ENCODE data around the gene INPP5K.
A peak's percentile ranks its signal among the peaks of the same experiment; 100 is the strongest.

The INPP5K gene

DNA sequence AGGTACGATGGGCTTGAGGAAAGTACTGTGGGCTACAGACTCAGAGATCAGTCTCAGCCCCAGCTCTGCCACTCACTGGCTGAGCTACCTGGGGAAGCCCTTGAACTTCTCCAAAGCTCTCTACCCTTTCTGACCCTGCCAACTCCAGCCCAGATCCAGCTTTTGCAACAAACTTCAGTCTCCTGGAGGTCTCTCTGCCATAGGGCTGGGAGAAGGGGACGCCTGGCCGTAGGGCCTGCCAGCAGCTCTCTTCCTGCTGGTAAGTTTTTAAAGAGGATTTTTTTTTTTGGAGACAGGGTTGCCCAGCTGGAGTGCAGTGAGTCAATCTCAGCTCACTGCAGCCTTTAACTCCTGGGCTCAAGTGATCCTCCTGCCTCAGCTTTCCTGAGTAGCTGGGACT is 11.5 kb downstream of the INPP5K start:
- no peak for DNase-seq

DNA sequence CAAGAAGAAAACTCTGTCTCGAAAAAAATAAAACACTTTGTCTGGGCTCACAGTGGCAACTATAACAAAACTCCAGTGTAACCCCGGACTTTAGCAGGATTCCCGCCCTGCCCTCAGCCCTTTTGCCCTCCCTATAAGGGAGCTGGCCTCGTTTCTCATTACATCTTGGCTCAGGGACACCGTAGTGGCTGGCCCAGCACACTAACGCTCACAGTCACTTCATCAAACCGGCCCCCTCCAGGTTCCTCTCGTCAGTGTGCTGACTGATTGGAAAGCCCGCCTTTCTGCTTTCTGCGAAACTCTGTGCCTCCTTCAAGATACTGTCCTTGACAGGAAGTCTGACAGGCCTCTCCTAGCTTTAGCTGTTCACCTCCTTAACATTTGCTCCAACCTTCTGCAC is 12.7 kb downstream of the INPP5K start:
- no peak for DNase-seq

DNA sequence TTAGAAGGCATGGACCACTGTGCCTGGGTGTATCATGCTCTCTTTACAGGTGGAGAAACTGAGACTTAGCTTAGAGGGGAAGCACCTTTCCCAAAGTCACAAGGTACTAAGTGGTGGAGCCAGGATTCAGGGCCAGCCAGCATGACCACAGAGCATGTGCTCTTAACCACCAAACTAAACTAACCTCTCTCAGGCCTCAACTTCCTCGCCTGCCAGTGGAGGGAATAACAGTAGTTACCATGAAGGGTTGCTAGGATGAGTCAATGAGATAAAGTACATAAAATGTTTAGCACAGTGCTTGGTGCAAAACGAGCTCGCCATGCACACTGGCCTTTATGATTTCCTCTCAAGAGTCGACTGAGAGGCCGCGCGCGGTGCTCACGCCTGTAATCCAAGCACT is 17.5 kb downstream of the INPP5K start:
- DNase-seq: no peak

DNA sequence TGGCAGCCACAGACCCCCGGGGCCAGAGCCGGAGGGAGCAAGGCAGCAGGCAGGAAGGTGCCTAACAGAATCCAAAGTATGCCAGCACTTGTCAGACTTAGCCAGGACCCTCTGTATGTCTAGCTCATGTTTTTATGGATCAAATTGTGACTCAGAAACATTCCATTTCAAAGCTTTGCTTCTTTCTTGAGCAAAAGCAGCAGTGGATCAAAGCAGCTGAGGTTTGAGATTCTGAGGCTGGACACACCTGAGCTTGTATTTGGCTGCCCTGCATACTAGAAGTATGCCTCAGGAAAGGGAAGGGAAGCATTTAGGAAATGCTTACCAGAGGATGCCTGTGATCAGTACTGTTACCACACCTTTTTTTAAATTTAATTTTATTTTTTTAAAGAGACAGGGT is 18.2 kb downstream of the INPP5K start:
- DNase-seq: no peak

DNA sequence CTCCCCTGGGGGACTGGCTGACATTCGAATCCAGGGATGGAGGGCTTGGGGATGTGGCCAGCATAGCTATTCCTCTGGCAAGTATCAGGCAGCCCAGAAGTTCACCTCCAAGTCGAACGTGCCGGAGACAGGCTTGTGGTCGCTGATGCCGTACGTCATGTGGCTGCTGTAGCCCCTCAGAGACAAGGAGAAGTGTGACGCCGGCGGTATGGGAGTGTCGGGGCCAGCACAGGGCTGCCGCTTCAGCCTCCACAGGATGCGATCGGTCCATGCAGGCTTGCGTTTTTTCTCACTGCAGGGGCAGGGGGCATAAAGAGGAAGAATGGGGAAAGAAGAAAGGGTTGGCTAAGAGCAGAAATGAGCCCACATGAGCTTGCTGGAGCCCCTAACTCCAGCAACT is 18.6 kb downstream of the INPP5K start:
- no peak for DNase-seq

DNA sequence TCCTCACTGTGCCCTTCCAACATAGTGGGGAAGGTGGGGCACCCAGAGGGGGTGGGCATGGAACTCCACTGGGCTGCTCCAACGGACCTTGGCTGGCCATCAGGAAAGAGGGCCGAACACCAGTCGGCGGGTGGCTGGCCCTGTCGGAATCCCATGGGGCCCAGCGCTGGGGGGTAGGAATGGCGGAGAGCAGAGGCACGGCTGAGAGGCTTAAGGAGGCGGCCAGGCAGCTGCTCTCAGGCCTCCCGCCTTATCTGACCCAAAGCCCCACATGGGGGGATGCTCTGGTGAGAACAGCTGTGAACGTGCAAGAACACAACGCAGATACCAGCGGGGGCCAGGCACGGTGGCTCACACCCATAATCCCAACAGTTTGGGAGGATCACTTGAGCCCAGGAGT is 19.5 kb downstream of the INPP5K start:
- DNase-seq: peak; percentile 93

DNA sequence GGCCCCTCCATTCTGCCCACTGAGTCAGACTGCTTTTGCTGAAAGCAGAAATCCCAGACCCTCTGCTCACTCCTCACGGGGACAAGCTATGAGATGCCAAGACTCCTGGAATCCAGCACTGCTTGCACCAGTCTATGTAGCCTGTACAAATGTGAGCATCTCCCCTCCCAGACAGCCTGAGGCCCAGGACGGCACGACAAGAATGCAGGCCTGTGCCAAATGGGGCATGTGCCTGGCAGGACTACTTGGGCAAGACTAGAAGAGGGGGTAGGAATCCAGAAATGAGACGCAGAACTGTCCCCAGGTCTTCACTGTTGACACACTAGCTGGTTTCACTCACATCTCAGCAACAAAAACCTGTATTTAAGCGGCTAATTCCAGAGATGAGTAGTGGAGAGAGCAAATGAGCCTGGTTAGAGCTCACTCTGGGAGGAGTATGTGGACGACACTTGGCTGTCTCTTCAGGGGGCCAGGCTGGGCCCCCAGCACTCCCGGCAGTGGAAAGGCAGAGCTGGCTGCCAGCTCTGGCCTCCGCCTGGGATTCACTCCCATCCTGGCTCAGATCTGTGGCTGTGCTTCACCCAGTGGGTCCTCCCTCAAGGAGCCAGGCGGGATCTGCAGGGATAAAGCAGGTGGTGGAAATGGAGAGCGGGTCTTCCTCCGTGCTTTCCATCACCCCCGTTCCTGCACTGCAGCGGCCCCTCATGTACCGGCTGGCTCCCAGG is 21.0 kb downstream of the INPP5K start:
- no peak for DNase-seq

DNA sequence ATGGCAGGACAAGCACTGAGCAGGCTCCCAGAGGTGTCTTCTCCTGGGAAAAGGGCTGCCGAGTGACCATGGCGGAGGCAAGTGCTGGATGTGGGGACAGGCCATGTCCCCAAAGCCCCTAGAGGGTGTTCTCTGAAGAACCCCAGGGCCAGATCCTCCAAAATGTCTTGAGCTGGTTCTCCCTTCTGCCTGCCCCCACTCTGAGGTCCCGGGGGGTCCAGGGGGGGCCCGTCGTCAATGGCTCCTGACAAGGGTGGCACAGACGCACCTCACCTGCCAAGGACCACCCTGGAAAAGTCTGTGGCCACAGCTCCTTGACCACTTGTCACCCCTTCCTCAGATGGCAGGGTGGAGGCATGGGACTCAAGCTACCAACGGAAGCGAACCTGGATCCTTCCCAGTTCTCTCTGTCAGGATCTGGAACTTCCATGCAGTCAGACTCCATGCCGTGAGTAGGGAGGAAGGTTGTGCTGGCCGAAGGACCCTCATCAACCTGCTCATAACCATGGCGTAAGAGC is 21.6 kb downstream of the INPP5K start:
- DNase-seq: no peak

DNA sequence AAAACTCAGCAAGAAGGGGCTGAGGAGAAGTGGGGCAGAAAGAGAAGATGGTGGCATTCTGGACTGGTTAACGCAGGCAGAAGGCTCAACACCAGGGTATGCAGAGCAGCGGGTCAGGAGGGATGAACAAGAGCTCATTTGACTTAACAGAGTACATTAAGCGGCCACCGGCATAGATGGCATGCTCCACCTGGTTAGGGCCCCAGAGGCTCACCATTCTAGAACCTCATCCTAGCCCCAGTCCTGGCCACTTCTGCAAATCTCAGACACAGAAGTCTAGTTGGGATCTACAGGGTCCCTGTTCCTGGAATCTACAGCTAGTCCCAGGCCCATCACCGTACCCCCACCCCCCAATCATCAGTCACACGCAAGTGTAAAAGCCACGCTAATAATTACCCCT is 22.2 kb downstream of the INPP5K start:
- no peak for DNase-seq

DNA sequence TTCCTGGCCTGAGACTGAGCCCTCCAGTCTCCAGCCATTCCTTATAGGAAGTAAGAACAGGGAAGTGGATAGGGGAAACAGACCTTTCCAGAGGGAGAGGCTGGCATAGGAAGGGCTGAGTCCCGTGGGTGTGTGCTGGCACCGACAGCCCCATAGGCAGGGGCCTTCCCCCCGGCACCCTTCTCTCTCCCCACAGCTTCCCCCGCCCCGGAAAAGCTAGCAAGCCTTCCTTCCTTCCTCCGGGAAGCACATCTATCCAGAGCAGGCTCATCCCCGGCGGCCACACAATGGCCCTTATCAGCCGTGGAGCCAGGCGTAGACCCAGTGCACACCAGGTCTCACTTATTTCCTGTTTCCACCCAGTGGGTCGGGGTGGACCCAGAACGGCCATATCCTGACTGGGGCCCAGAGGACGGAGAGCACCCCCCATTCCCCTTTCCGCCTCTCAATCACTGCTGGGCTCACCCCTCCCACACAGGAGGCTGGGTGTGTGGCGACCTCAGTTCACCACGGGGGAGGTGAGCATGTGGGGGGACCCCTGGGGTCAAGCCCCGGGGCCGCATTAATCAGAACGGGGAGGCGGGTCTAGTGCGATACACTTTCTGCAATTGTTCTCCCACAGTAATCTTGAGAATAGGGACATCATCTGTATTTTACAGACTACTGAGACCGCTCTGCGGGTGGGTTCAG is 23.0 kb downstream of the INPP5K start:
- no peak for DNase-seq

DNA sequence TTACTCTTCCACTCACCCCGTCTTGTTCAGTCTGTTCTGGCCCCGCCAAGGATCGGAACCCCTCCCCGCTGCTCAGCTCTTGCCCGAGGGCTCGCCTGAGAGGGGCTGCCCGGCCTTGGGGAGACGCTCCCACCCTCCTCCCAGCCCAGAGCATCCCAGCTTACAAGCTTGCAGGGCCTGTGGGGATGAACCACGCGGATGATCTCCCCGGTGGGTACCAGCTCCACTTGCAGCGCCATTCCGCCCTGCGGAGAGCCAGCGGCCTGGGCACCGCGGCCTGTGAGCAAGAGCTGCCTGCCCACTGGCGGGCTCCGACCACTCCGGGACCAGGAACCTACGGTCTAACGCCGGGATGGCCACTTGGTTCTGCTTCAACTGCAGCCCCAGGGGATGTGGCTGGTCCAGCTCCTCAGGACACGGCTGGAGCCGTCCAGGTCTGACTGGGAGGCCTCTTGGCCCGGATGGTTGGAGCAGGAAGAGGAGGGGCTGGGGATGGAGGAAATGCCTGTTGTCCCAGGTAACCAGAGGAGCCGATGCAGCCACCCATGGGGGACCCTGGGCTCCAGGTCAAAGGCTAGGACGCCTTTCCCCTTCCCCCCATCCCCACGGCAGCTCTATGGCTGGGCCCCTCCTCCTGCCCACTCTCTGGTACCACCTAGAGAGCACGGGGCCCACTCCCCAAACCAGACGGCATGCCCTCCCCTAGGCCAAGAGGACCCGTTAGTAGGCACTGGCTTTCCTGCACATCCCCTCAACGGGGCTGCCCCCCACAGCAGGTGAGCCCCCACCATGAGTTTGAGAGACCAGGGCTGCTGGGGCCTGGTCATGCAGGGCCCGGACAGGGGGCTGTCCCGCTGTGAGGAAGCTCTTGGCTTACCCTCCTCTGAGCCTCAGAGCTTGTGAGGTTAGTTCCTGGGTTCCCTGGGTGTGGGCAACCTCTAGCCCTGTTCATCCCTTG is 23.9 kb downstream of the INPP5K start, which contains the start of gene MYO1C:
TSS of gene MYO1C (minus strand) at position 438 of the 958 bp plus-strand sequence. CDS start at position 239, 199 bp downstream.
- no peak for DNase-seq

DNA sequence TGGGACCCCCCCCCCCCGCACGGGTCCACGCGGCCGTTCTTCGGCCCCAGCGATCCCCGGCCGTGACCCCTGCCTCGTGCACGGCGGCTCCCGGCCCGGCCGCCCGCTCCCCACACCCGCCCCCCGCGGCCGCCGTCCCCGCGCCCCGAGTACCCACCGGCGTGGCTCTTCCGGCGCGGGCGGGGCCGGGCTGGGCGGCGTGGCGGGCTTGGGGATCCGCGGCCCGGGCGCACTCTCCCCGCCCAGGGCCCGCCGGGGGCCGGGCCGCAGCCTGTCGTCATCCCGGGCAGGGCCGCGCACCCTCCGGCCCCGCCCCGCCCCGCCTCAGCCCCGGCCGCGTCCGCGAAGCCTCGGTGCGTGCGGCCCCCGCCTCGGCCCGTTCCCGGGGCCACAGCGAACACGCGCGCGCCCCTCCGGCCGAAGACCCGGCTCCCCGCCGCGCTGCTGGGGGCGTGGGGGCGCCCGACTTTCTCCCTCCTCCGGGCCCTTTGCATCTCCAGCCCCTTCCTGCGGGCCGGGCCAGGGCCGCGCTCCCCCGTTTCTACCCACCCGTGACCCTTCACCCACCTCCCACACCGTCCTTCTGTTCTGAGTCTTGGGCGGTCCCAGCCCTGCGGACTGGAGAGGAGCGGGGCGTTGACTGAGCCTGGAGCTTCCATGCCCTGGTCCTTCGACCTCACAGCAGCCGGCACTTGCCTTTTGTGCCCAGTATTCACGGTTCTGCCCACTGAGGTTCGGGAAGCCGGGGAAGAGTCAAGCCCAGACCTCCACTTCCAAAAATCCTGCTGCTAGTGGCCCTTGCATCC is 24.8 kb downstream of the INPP5K start:
- peak; percentile 68 for DNase-seq

DNA sequence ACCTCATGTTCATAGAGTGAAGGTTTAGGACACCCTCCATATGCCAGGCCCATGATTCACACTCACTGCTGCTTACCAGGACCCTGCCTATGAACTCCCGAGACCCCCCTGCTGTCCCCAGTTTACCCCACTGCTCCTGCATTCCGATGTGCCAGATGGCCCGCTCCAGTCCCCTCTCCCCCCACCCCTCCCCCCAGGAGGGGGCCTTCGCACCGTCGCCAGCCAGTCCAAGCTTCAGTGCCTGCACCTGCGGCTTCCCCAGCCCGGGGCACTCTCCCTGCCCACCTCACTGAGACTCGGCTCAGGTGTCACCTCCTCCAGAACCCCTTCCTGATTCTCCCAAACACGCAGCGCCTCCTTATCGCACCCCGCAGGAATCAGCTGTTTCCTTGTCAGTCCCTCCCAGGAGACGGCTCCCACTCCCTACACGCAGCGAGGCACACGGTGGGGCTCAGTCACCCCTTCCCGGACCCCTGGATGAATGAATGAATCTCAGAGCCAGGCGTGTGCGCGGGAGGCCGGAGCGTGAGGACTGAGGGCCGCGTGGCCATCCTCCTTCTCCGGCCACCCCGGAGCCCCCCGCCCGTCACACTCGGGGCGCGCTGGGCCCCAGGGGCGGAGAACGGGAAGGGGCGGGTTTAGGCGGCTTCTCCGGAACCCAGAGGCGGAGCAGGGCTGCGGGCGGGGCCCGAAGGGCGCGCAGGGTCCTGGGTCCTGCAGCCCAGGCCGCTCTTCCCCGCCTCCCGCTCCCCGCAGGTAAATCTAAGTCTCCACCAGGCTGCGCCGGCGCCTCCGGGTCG is 25.6 kb downstream of the INPP5K start:
- peak; percentile 96 for DNase-seq

DNA sequence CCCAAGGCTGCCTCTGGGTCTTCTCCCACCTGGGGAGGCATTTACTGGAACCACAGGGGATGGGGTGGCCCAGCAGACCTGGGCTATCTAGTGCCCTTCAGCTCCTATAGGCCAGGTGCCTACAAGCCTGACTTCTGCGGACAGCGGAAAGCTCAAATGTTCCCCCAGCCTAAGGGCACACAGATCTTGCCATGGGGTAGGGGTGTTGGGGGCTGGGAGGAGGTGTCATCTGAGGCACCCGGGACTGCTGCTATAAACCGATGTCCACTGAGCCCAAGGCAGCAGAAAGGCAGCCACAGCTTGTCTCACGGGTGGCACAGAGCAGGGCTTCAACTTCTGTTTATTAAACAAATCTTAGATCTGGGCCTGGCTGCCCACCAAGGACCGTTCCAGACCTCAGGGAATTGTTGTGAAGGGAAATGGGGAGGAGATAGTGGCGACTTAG is 27.6 kb downstream of the INPP5K start:
- DNase-seq: no peak

DNA sequence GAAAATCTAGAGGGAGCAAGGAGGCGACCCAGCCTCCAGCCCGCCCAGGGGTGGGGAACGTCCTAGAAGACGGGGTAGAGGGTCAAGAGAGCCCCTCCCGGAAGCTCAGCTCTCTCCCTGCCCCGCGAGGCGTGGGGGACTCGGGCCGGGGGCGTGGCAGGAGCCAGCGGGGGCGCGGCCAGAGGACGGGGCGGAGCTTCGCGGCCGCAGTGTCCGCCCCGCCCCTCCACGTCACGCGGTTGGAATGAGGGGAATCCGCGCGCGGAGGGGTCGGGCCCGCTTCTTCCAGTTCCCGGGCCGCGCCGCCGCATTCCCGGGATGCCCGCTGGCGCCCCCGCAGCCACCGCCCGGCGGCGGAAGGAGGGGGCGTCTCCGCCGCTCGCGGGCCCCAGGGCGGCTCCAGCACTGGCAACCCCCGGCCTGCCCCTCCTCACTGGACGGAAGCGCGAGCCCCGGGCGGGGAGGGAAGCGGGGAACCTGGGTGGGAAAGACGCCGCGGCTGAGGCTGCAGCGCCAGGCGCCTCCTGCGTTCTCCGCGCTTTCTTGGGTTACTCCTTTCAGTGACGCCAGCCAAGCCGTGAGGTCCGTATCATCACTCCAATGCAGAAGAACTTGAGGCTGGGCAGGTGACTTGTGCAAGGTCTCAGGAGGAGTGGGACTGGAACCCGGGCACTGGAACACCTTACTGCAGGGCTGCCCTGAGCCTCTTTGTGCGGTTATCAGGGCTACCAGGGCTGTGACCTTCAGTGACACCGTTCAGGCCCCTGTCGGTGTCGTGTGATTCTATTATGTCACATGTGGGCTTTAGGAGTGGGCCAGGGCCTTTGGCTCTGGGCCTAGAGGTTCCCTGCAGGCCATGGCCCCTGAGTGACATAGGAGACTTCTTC is 28.2 kb downstream of the INPP5K start:
- peak; percentile 89 for DNase-seq

DNA sequence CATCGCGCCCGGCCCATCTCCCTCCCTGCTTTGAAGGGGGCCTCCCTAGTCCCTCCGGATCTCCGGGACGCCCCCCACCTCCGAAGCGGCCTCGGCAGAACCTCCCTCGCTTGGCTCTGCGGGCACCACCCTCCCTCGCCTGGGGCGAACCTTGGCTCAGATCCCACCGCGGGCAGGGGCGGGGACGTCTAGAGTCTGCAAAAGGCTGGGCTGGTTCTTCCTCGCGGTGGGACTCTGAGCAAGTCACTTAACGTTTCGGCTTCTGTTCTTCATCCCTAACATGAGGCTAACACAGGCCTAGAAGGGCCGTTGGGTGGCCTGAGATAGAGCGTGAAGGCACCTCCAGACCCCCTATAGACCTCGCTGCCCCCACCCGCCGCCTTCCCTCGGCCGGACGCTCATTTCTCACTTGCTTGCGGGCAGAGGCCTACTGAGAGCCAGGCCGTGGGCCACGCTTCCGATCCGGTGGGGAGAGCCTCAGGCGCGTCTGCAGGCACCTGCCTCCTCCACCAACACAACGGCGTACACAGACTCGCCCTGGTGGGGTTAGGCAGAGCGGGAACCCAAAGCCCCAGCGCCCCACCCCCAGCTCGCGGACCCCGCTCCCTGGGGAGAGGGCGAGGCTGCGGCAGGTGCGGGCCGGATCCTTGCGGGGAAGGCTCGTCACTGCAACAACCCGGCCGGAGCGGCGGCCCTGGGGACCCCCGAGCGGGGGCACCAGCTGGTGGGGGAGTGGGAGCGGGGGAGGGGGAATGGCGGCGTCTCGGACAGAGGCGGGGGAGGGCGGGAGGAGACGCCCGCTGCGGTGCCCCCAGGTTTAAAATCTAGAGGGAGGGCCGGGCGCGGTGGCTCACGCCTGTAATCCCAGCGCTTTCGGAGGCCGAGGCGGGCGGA is 29.4 kb downstream of the INPP5K start:
- peak; percentile 49 for DNase-seq

DNA sequence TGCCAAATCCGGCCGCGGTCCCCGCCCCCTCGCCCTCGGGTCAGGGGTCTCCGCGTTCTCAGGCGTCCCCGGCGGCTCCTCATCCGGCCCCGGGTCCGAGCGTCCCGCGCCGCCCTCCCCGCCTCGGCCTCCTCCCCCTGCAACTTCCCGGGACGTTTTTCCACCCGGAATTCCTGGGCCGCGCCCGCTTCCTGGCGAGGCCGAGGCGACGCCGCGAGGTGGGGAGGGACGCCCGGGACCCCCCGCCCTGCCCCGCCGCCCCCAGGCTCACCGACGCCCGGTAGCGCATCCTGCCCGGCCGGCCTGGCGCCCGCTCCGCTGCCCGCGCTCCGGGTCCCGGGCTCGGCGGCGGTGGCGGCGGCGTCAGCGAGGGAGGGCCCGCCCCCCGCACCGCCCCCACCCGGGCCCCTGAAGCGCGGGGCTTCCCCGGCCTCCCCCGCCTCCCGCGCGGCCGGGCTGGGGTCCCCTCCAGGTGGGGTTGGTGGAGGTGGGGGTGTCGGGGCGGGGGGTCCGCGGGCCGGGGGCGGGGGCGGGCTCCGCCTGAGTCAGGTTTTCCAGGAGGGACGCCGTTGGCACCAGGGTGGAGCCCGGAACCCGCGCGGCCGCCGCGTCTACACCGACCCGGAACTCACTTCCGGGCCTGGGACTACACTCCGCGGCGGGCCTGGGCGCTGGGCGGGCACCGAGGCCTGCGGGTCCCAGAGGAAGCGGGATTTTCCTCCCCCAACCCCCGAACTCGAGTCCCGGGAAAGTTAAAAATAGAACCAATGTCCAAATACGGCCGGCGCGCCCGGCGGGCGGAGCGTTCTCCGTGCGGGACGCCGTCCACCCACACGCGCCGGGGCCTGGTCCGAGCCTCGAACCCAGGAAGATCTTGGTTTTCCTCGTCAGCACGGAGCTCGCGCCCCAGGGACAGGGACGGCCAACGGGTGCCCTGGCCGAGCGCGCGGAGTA is 30.7 kb downstream of the INPP5K start:
- no peak for DNase-seq

Data from NCI-H82 (cell line).